Cardiac muscle cell (in vitro differentiated cells and primary cell): ENCODE results near the gene TMEM208. TPM values are rescaled to one million over a fixed set of nuclear protein-coding genes. Genes with fewer than 3 reads are reported as not detected.

ENCODE experiments used
- DNase-seq, 2 donors: peaks; one replicate each; pipeline versions ENCODE4 v3.0.0 to v3.0.0-alpha.2; 2010 to 2017; ENCODE audit warnings: low read depth in 1 of 2, low spot score in 1 of 2
- H3K27ac ChIP-seq: fragments of 200-600 bp; sonication (generic); 2 replicates; pipeline ENCODE4 v1.5.1; 2016
- H3K27me3 ChIP-seq: fragments of 200-600 bp; sonication (generic); 2 replicates; pipeline ENCODE4 v1.6.0; 2016; ENCODE audit warnings: control low read depth
- H3K36me3 ChIP-seq: fragments of 200-600 bp; sonication (generic); 2 replicates; pipeline ENCODE4 v1.5.1; 2016; ENCODE audit warnings: control low read depth
- H3K4me1 ChIP-seq: fragments of 200-600 bp; sonication (generic); 2 replicates; pipeline ENCODE4 v1.8.1; 2017; ENCODE audit warnings: low read depth, mild to moderate bottlenecking, mixed run types
- H3K4me3 ChIP-seq: fragments of 200-600 bp; sonication (generic); 2 replicates; pipeline ENCODE4 v1.5.1; 2016; ENCODE audit warnings: mild to moderate bottlenecking
- H3K9me3 ChIP-seq: fragments of 200-600 bp; sonication (generic); 2 replicates; pipeline ENCODE4 v1.5.1; 2017; ENCODE audit warnings: low read depth, mild to moderate bottlenecking, control low read depth
- polyA plus RNA-seq: library from polyadenylated mRNA; unstranded; fragments of >200 nt; fragmentation: Nextera tagmentation; extraction: Ambion mirVana; gene quantifications from 2 replicates; pipeline ENCODE4 v1.2.1, GENCODE V29; 2016
- total RNA-seq: library from RNA; depleted of rRNA; stranded (reverse); fragments of >200 nt; gene quantifications from 2 replicates; pipeline ENCODE4 v1.2.3, GENCODE V29; 2016
- TF ChIP-seq, protein P1 (sequence below): IDR thresholded peaks from 2 replicates; pipeline ENCODE4 v1.5.1; 2012; ENCODE audit warnings: low read depth, mild to moderate bottlenecking, low read length

Gene TMEM208
- total and polyA plus RNA-seq, 2 experiments from 2014 or later: 29.6 to 89.0 TPM

GRCh38 chr16:67208154-67208896 lies 18.6 kb upstream of the TMEM208 start:
- Histone ChIP-seq H3K27me3 (no peaks in the 10 kb centered on the region), H3K4me1 (no peaks in the 10 kb centered on the region), H3K4me3 (no peak overlapping the region), H3K27ac (no peak overlapping the region), H3K9me3 (no peaks in the 10 kb centered on the region), H3K36me3 (peaks cover 2% of the 10 kb centered on the region)
- TF ChIP-seq, protein P1, sequence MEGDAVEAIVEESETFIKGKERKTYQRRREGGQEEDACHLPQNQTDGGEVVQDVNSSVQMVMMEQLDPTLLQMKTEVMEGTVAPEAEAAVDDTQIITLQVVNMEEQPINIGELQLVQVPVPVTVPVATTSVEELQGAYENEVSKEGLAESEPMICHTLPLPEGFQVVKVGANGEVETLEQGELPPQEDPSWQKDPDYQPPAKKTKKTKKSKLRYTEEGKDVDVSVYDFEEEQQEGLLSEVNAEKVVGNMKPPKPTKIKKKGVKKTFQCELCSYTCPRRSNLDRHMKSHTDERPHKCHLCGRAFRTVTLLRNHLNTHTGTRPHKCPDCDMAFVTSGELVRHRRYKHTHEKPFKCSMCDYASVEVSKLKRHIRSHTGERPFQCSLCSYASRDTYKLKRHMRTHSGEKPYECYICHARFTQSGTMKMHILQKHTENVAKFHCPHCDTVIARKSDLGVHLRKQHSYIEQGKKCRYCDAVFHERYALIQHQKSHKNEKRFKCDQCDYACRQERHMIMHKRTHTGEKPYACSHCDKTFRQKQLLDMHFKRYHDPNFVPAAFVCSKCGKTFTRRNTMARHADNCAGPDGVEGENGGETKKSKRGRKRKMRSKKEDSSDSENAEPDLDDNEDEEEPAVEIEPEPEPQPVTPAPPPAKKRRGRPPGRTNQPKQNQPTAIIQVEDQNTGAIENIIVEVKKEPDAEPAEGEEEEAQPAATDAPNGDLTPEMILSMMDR: no peak
- no peak for DNase-seq

DNA sequence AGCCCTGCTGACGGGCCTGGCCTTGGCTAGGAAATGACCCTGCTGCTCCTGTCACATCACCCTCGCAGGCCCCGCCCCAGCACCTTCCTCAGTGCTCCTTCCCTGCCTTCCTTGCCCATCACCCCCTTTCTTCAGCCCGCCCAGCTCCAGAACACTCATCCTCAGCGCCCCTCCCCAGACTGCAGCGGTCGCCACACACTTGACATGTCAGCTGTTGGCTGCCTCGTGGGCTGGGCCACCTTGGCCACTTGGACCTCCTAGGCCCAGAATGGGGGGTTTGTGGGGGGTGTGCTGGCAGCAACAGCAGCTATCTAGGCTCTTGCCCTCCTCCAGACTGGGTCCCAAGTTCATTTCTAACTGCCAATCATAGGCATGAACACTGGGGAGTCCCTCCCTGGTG lies 17.4 kb upstream of the TMEM208 start:
- H3K27me3 ChIP-seq: no peaks in the 10 kb centered on the region
- H3K36me3 ChIP-seq: no peaks in the 10 kb centered on the region
- H3K27ac ChIP-seq: no peak overlapping the region
- DNase-seq: no peak
- TF ChIP-seq, protein P1: no peak
- H3K4me3 ChIP-seq: no peak overlapping the region
- no peaks in the 10 kb centered on the region for H3K4me1 ChIP-seq
- H3K9me3 ChIP-seq: no peaks in the 10 kb centered on the region

GRCh38 chr16:67210069-67210937 lies 16.6 kb upstream of the TMEM208 start:
- H3K9me3 ChIP-seq: no peaks in the 10 kb centered on the region
- H3K27ac ChIP-seq: no peak overlapping the region
- H3K36me3 ChIP-seq: no peaks in the 10 kb centered on the region
- no peak for DNase-seq
- TF ChIP-seq, protein P1: no peak
- H3K4me1 ChIP-seq: no peaks in the 10 kb centered on the region
- no peak overlapping the region for H3K4me3 ChIP-seq
- H3K27me3 ChIP-seq: no peaks in the 10 kb centered on the region

DNA sequence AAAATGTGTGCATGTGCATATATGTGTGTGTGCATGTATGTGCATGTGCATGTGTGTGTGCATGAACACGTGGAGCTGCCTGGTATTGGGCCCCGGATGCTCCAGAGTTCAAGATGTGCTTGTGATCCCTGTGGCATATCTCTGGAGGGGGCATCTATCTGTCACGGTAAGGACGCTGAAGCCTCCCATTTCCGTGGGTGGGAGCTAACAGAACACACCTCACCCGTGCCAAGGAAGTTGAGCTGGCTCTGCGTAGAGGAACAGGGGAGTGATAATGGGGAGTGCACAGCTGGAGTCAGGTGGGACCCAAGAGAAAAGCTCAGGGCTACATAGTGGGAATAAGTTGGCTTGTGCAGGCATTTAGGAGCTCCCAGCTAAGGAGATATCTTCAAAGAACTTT lies 15.3 kb upstream of the TMEM208 start:
- Histone ChIP-seq H3K27ac (no peak overlapping the region), H3K36me3 (no peaks in the 10 kb centered on the region)
- TF ChIP-seq, protein P1: no peak

DNA sequence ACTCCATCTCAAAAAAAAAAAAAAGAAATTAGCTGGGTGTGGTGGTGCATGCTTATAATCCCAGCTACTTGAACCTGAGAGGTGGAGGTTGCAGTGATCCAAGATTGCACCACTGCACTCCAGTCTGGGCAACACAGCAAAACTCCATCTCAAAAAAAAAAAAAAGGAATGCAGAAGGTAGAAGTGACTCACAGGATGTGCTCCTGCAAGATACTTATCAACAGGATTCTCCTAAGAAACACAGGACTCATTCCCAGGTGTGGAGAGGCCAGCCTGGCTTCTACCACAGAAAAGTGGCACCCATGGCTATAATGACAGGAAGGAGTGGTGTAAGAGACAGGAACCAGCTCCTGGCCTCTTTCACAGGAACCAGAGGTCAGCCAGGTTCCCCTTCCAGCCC lies 14.2 kb upstream of the TMEM208 start:
- TF ChIP-seq, protein P1: no peak
- H3K36me3 ChIP-seq: no peaks in the 10 kb centered on the region
- DNase-seq: no peak

More for the DNA sequence above, 15.3 kb upstream of the TMEM208 start:
- no peak for DNase-seq
- H3K4me1 ChIP-seq: no peaks in the 10 kb centered on the region
- H3K9me3 ChIP-seq: no peaks in the 10 kb centered on the region
- H3K4me3 ChIP-seq: no peak overlapping the region
- no peaks in the 10 kb centered on the region for H3K27me3 ChIP-seq

More for the DNA sequence above, 14.2 kb upstream of the TMEM208 start:
- Histone ChIP-seq H3K27ac (no peak overlapping the region), H3K4me1 (no peaks in the 10 kb centered on the region), H3K4me3 (no peak overlapping the region), H3K9me3 (no peaks in the 10 kb centered on the region), H3K27me3 (no peaks in the 10 kb centered on the region)
